DMS53 treated with DMSO at 0.1 percent for 48 hours (cell line): ENCODE results near the gene ATRAID.

Source experiments
- DNase-seq: peaks from one replicate; lab custom pipeline; 2025; ENCODE audit not compliant: unreplicated experiment; lab: John Stamatoyannopoulos, UW

Gene ATRAID

DNA sequence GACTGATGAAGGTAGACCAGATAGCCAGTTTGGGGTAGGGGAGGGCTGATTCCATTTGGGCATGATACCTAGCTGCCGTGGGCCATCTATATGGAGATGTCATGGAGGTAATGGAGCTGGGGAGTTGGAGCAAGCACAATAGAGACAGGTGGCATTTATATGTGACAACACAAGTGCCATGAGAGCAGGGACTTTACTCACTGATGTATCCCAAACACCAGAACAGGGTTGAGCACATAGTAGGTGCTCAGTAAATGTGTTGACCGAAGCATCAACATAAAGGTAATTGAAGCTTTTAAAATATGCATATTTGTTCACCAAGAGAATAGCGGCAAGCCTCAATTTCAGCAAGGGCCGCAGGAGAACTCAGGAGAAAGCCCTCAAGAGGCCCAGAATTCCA lies 36.1 kb downstream of the ATRAID start:
- no peak for DNase-seq

GRCh38 chr2:27249159-27249890 lies 37.5 kb downstream of the ATRAID start:
- DNase-seq: no peak

- DNase-seq: peak; percentile 12
Observed at GRCh38 chr2:27249891-27250651, 38.2 kb downstream of the ATRAID start.

DNA sequence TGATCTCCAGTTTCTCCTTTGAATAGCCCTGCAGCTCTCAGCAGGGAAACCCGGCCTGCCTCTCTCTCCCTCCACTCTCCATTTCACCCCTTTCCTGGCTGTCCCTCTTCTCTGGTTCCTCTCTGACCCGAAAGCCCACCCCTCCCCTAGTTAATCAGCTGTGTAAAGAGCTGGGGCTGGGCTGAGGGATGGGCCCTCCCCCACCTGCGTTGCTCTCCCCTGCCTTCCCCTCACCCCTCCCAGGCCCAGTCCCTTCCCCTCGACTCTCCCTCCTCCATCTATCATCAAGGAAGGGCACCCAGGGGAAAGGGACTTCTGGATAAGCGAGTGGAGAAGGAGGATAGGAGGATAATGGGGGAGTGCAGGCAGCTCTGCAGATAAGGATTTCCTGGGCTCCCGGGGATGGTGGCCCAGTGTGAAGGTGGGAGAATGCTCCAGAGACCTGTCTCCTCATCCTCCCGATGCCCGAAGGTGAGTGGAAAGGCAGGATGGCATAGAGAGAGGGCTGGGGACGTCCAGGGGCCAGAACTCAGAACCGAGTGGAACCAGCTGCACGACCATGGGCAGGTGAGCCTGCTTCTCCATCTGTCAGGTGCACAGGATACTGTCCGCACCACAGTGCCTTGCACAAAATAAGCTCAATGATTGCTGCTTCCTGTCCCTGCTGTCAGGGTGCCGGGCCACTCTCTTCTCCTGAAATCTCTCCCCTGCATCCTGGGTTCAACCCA lies 39.0 kb downstream of the ATRAID start:
- DNase-seq: no peak

GRCh38 chr2:27251766-27252165 lies 39.9 kb downstream of the ATRAID start:
- DNase-seq: no peak

DNA sequence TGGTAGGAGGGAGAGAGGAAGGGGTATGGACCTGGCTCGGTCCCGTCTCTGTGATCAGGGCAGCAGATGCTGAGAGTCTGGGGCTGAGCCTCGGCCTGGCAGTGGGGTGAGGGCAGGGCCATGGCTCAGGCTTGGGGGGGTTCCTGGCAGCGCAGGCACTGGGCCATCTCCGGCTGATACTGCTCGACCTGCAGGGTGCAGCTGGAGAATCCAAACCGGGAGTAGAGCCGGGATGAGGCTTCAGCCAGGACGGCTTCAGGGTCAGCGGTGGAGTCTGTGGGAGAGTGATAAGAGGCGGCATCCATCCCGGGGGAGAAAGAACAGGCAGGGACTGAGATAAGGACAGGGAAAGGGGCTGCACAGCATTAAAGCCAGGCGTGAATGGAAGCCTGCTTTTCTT lies 43.3 kb downstream of the ATRAID start:
- DNase-seq: no peak

DNA sequence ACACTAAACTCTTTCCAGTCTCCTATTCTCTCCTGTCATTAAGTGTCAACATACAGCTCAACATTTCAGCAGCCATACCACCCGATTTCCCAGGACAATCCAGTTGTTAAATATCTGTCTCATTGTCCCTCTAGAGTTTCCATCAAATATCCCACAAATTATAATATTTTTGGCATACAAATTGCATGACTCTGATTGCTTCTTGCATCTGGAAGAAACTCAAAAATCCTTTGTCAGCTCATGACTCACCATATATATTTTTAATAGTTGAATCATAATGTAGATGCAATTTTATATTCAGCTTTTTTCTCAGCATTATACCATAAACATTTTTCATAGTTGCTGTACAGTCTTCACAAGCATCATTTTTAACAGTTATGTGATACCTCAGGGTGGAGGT lies 43.8 kb downstream of the ATRAID start:
- no peak for DNase-seq

GRCh38 chr2:27256855-27257454 lies 45.1 kb downstream of the ATRAID start:
- no peak for DNase-seq

- DNase-seq: no peak
Observed at GRCh38 chr2:27258051-27258450, 46.2 kb downstream of the ATRAID start.

GRCh38 chr2:27261241-27261925 lies 49.5 kb downstream of the ATRAID start:
- DNase-seq: no peak

DNA sequence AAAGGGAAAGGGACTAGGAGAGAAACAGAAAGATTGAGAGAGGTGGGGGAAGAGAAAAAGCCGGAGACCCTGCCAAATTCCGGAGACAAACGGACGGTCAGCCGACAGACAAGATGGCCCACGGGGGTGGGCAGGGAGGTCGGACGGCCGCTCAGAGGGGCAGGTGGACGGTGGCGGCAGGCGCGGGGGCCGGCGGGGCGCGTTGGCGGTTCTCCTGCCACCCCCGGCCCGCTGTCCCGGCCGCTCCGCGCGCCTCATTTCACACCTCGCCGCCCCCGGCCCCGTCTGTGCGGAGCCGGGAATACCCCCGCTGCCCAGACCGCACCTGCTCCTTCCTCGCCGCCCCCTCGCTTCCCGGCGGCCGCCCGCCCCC lies 50.1 kb downstream of the ATRAID start:
- no peak for DNase-seq

GRCh38 chr2:27262379-27263286 lies 50.8 kb downstream of the ATRAID start, which contains the start of gene SLC30A3:
Gene SLC30A3 (minus strand): TSS chr2:27263047. CDS start chr2:27262906, 141 bp downstream.
- DNase-seq: no peak

DNA sequence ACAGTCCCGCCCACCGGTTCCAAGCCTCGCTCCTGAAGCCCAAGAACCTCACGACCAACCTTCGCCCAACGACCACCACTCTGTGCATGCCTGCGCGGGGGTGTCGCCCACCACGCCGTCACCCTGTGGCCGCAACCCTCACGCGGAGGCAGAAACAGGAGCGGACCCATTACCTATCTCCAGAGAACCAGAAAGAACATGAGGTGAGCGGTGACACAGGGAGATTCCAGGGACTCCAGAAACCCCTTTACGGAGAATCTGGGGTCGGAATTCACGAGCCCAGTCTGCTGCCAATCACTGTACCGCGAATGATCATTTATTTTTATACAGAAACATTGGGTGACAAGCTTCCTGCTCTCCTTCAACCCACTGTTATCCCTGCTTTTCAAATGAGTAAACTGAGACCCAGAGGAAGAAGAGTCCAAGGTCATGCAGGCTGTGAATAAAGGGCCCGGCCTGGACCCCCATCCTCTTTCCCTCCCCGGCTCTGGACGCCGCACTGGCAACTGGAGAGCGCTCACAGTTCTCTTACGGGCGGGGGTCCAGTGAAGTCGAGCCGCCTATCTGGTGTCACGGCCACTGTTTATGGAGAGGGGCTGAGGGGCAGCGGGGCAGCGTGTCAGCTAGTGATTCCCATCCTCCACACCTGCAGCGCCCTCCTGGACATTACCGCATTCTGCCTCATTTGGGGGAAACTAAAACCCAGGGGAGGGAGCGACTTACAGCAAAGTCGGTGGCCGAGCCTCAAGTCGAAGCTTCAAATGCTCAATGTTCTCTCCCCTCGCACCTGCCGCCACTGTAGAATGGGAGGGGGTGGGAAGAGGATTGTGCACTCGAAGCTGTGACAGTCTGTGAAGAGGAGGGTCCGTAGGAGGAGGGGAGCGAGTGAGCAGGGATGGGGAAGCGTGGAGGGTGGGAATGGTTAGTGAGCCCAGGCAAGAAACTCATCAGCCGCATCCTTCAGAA lies 51.7 kb downstream of the ATRAID start:
- no peak for DNase-seq

DNA sequence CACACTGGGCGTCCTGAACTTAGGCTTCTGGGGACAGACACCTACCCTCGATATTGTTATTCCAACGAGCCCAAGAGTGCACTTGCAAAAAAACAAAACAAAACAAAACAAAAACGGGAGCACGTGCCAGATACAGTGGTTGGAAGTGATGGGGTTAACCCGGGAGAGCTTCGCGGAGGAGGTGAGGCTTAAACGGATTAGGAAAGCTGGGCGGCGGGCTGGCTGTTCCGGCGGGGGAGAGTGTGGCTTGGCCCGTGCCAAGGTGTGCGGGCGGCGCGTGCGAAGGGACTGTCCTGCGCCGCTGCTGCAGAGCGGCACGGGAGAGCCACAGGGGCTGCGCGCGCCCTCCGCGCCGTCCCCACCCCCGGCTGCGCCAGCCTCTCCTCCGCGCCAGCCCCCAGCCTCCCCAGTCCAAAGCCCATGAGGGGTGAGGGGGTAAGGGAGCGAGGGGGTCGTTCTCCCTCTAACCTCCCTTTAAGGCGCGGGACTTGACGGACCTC lies 52.5 kb downstream of the ATRAID start:
- DNase-seq: no peak

- peak; percentile 9 for DNase-seq
Observed at GRCh38 chr2:27264753-27265535, 53.1 kb downstream of the ATRAID start.

- no peak for DNase-seq
Observed at GRCh38 chr2:27265536-27265870, 53.7 kb downstream of the ATRAID start.
